ENCODE data around the gene GSG1L.

DNA sequence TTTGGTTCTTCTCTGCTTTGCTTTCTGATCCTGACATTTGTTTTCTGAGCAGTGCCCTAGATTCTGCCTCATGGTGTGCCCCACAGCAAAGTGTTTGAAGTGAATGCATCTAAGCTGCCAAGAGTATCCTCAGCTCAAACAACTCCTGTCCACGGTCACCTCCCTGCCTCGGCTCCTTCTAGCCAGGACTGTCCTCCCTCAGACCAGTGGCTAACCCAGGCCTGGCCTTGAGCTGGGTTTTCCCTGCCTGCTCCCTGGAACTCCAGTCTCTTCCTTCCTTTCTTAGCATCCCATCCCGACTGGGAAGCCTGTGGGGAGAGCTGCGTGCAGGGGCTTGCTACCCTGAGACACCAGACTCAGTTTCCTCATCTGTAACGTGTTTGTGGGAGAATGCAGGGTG is 256.5 kb downstream of the GSG1L start:
- TF ChIP-seq, protein P1, sequence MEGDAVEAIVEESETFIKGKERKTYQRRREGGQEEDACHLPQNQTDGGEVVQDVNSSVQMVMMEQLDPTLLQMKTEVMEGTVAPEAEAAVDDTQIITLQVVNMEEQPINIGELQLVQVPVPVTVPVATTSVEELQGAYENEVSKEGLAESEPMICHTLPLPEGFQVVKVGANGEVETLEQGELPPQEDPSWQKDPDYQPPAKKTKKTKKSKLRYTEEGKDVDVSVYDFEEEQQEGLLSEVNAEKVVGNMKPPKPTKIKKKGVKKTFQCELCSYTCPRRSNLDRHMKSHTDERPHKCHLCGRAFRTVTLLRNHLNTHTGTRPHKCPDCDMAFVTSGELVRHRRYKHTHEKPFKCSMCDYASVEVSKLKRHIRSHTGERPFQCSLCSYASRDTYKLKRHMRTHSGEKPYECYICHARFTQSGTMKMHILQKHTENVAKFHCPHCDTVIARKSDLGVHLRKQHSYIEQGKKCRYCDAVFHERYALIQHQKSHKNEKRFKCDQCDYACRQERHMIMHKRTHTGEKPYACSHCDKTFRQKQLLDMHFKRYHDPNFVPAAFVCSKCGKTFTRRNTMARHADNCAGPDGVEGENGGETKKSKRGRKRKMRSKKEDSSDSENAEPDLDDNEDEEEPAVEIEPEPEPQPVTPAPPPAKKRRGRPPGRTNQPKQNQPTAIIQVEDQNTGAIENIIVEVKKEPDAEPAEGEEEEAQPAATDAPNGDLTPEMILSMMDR (conservative IDR thresholded peaks at IDR 0.05): no peak
- TF ChIP-seq EZH2 (IDR thresholded peaks at IDR 0.05; ENCODE audit: low read depth): no peak

Measured in PC-9 (cell line).